Measurements from ENCODE around the gene PLEKHA6.

Gene PLEKHA6

GRCh38 chr1:204216236-204216635 lies 143.5 kb downstream of the PLEKHA6 start:
- TF ChIP-seq POLR2AphosphoS5 (IDR thresholded peaks at IDR 0.05; ENCODE audit: low read depth) (no peak), SPI1 (IDR thresholded peaks at IDR 0.05; ENCODE audit: borderline replicate concordance, low read depth) (no peak), CTCF (IDR thresholded peaks at IDR 0.05; ENCODE audit: insufficient read depth, low read length) (no peak), GABPA (IDR thresholded peaks at IDR 0.05; ENCODE audit: low read depth) (no peak), REST (IDR thresholded peaks at IDR 0.05; ENCODE audit: insufficient replicate concordance, low read depth) (no peak)

GRCh38 chr1:204213668-204214662 lies 145.8 kb downstream of the PLEKHA6 start, which contains the start of gene GOLT1A:
Gene GOLT1A (minus strand): TSS chr1:204213988. CDS start chr1:204213906, 82 bp downstream.
- no peak within 1 kb of the TSS for H3K4me3 ChIP-seq (replicated peaks; ENCODE audit: insufficient read depth, low read length)
- peak; percentile 83 for TF ChIP-seq CTCF (IDR thresholded peaks at IDR 0.05; ENCODE audit: insufficient read depth, low read length)
- TF ChIP-seq POLR2AphosphoS5 (IDR thresholded peaks at IDR 0.05; ENCODE audit: low read depth), result no peak
- H3K27ac ChIP-seq (replicated peaks), result no peak within 1 kb of the TSS
- DNase-seq (ENCODE audit: low read depth in 1 of 2, low spot score in 1 of 2), result peak; percentile 25 to 51
- no peaks in the 10 kb centered on the region for H3K27me3 ChIP-seq (ENCODE audit: insufficient read depth, poor library complexity, severe bottlenecking)

More at GRCh38 chr1:204216236-204216635, 143.5 kb downstream of the PLEKHA6 start:
- H3K27me3 ChIP-seq (ENCODE audit: insufficient read depth, poor library complexity, severe bottlenecking), result no peaks in the 10 kb centered on the region
- no peak overlapping the region for H3K27ac ChIP-seq (replicated peaks)
- no peak for DNase-seq (ENCODE audit: low read depth in 1 of 2, low spot score in 1 of 2)
- H3K4me3 ChIP-seq (replicated peaks; ENCODE audit: insufficient read depth, low read length), result no peak overlapping the region

GRCh38 chr1:204212715-204213114 lies 147.0 kb downstream of the PLEKHA6 start:
- DNase-seq (ENCODE audit: low read depth in 1 of 2, low spot score in 1 of 2), result no peak
- TF ChIP-seq POLR2AphosphoS5 (IDR thresholded peaks at IDR 0.05; ENCODE audit: low read depth) (no peak), REST (IDR thresholded peaks at IDR 0.05; ENCODE audit: insufficient replicate concordance, low read depth) (no peak), SPI1 (IDR thresholded peaks at IDR 0.05; ENCODE audit: borderline replicate concordance, low read depth) (no peak), CTCF (IDR thresholded peaks at IDR 0.05; ENCODE audit: insufficient read depth, low read length) (no peak), GABPA (IDR thresholded peaks at IDR 0.05; ENCODE audit: low read depth) (no peak)
- Histone ChIP-seq H3K4me3 (replicated peaks; ENCODE audit: insufficient read depth, low read length) (no peak overlapping the region), H3K27me3 (ENCODE audit: insufficient read depth, poor library complexity, severe bottlenecking) (peaks cover 2% of the 10 kb centered on the region), H3K27ac (replicated peaks) (no peak overlapping the region)
